ENCODE results near the gene HASPIN.

GRCh38 chr17:3681057-3681456, 42.6 kb upstream of the HASPIN start:
- TF ChIP-seq CTCF (IDR thresholded peaks at IDR 0.05; ENCODE audit: control extremely low read depth in 1 of 3, insufficient read depth in 1 of 3, low read depth in 1 of 3, low read length in 3 of 3) = no peak
- no peak for TF ChIP-seq EP300 (IDR thresholded peaks at IDR 0.05; ENCODE audit: borderline replicate concordance in 1 of 2, low read depth in 2 of 2, low read length in 2 of 2)
- TF ChIP-seq POLR2A (IDR thresholded peaks at IDR 0.05; ENCODE audit: control extremely low read depth in 1 of 2, low read depth in 2 of 2, low read length in 2 of 2) = no peak
- TF ChIP-seq CREB1 (IDR thresholded peaks at IDR 0.05) = no peak
- TF ChIP-seq EZH2 (IDR thresholded peaks at IDR 0.05; ENCODE audit: low read depth, low read length, severe bottlenecking) = no peak
- no peak for TF ChIP-seq SIX5 (IDR thresholded peaks at IDR 0.05; ENCODE audit: low read depth, low read length)
- no peak for TF ChIP-seq ASH2L (IDR thresholded peaks at IDR 0.05; ENCODE audit: low read length)
- no peak for TF ChIP-seq POLR2AphosphoS5 (IDR thresholded peaks at IDR 0.05; ENCODE audit: low read depth, low read length)
- TF ChIP-seq EGR1 (IDR thresholded peaks at IDR 0.05; ENCODE audit: borderline replicate concordance, low read depth, low read length) = no peak
- TF ChIP-seq TBP (IDR thresholded peaks at IDR 0.05; ENCODE audit: low read depth, low read length) = no peak

Measured in H1 (cell line).